ENCODE measurements around the gene BTLA. TPM values are rescaled to one million over a fixed set of nuclear protein-coding genes. Genes with fewer than 3 reads are reported as not detected.
"Not testable (repeated sequence)": the region's sequence is repeated elsewhere in the genome, so short reads cannot be mapped to it uniquely, and the experiment has no call there.

BTLA gene
- total and polyA plus RNA-seq, 8 donors, result 0.14 to 1.6 (median 0.43) TPM

GRCh38 chr3:112530573-112530972, 31.3 kb upstream of the BTLA start:
- H3K36me3 ChIP-seq, result peaks cover 0 to 84% of the 10 kb centered on the region in 2 donors
- TF ChIP-seq, protein P1, sequence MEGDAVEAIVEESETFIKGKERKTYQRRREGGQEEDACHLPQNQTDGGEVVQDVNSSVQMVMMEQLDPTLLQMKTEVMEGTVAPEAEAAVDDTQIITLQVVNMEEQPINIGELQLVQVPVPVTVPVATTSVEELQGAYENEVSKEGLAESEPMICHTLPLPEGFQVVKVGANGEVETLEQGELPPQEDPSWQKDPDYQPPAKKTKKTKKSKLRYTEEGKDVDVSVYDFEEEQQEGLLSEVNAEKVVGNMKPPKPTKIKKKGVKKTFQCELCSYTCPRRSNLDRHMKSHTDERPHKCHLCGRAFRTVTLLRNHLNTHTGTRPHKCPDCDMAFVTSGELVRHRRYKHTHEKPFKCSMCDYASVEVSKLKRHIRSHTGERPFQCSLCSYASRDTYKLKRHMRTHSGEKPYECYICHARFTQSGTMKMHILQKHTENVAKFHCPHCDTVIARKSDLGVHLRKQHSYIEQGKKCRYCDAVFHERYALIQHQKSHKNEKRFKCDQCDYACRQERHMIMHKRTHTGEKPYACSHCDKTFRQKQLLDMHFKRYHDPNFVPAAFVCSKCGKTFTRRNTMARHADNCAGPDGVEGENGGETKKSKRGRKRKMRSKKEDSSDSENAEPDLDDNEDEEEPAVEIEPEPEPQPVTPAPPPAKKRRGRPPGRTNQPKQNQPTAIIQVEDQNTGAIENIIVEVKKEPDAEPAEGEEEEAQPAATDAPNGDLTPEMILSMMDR (IDR thresholded peaks at IDR 0.05), result no peak

DNA sequence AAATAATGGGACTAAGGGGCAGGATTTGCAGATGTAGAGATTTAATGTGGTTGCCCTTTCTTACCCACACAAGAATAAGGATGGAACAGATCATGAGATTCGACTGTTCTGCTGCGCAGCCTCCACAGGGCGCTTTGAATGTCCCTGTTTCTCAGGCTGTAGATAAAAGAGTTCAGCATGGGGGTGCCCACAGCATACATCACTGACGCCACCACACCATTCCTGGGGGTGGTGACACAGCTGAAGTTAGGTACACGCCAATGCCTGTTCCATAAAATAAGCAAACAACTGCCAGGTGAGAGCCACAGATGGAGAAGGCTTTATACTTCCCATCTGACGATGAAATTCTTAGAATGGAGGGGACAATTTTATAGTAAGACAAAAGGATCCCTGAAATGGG, 24.9 kb upstream of the BTLA start:
- not testable (repeated sequence) for H3K4me1 ChIP-seq, ATAC-seq, DNase-seq, H3K4me3 ChIP-seq, H3K27ac ChIP-seq, H3K27me3 ChIP-seq, H3K9me3 ChIP-seq
- intact Hi-C loops (cut with DNase I), result loop anchor here in 1 of 2 donors (5.0 to 10.0 kb wide), 2 partner anchors 197 to 229 kb away; partner anchors contain the start of gene SLC9C1
- peaks cover 0 to 45% of the 10 kb centered on the region in 2 donors for H3K36me3 ChIP-seq

More at GRCh38 chr3:112530573-112530972, 31.3 kb upstream of the BTLA start:
- ATAC-seq (no peak), DNase-seq (no peak)
- Histone ChIP-seq H3K4me1 (no peaks in the 10 kb centered on the region), H3K27me3 (no peaks in the 10 kb centered on the region), H3K9me3 (no peaks in the 10 kb centered on the region), H3K4me3 (no peak overlapping the region), H3K27ac (no peak overlapping the region)
- intact Hi-C loops (cut with DNase I), result no loop called here

GRCh38 chr3:112519424-112520001, 20.2 kb upstream of the BTLA start:
- TF ChIP-seq, protein P1 (IDR thresholded peaks at IDR 0.05), result peak; percentile 61 to 64
- Histone ChIP-seq H3K9me3 (no peaks in the 10 kb centered on the region), H3K36me3 (peaks cover 0 to 8% of the 10 kb centered on the region in 2 donors), H3K4me3 (no peak overlapping the region), H3K27ac (no peak overlapping the region), H3K27me3 (no peaks in the 10 kb centered on the region), H3K4me1 (no peaks in the 10 kb centered on the region)
- DNase-seq, result peak in 2 of 4 donors; percentile 43 to 74
- peak; percentile 96 for ATAC-seq
- intact Hi-C loops (cut with DNase I), result loop anchor here in 1 of 2 donors (5.0 to 10.0 kb wide), 2 partner anchors 192 to 225 kb away; partner anchors contain the start of gene SLC9C1

GRCh38 chr3:112518970-112519369, 19.7 kb upstream of the BTLA start:
- DNase-seq; H3K9me3 ChIP-seq; H3K4me1 ChIP-seq; H3K27me3 ChIP-seq; H3K4me3 ChIP-seq; intact Hi-C loops (cut with DNase I); ATAC-seq; H3K36me3 ChIP-seq; H3K27ac ChIP-seq: not testable (repeated sequence)

DNA sequence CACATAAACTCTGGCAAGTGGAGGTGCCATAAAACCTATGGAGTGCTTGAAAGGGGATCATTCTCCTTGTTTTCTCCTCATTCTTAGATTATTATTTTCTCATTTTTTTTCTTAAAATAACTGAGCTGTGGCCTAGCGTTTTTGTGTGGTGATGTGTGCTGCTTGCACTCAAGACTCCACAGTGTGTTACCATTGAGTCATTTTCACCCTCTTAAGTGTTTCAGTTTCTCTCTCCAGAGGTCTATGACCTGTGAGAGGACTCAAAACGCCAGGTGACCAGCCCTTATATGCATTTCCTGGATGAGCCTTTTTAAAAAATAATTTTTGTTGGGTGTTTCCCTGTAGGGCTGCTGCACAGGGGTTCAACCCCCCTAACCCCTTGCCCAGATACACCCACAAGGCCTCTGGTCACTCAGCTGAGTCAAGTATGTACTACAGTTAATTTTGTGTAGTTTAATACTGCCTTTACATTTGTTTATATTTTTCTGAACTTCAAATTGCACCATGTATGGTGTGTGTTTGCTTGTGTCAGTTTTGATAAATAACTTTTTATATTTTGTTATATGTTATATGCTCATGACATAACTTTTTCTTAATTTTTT, 15.4 kb upstream of the BTLA start:
- ATAC-seq (peak; percentile 96), DNase-seq (no peak)
- H3K27me3 ChIP-seq, result no peaks in the 10 kb centered on the region
- no peaks in the 10 kb centered on the region for H3K4me1 ChIP-seq
- no peaks in the 10 kb centered on the region for H3K36me3 ChIP-seq
- H3K4me3 ChIP-seq, result no peak overlapping the region
- peaks cover 0 to 9% of the 10 kb centered on the region in 2 donors for H3K9me3 ChIP-seq
- no peak overlapping the region for H3K27ac ChIP-seq
- intact Hi-C loops (cut with DNase I), result no loop called here
- TF ChIP-seq, protein P1 (IDR thresholded peaks at IDR 0.05), result no peak

- H3K36me3 ChIP-seq, result no peaks in the 10 kb centered on the region
- ATAC-seq, result no peak
- intact Hi-C loops (cut with DNase I), result no loop called here
- TF ChIP-seq, protein P1 (IDR thresholded peaks at IDR 0.05), result no peak
- DNase-seq, result no peak
- H3K27ac ChIP-seq, result no peak overlapping the region
- no peaks in the 10 kb centered on the region for H3K27me3 ChIP-seq
- peaks cover 0 to 9% of the 10 kb centered on the region in 2 donors for H3K9me3 ChIP-seq
- H3K4me3 ChIP-seq, result no peak overlapping the region
- no peaks in the 10 kb centered on the region for H3K4me1 ChIP-seq
Measured at GRCh38 chr3:112512320-112512719, 13.0 kb upstream of the BTLA start.
